Naive thymus-derived CD8-positive, alpha-beta T cell (primary cell): ENCODE results near the gene CLCF1. TPM values are rescaled to one million over a fixed set of nuclear protein-coding genes. Genes with fewer than 3 reads are reported as not detected.

Experiments used
- ATAC-seq, 2 donors: fragments of 150-1000 bp; cut with Tn5 transposase in 1 of 2; sonication (Bioruptor Pico), chemical (Tn5 transposase) in 1 of 2; 1 replicate in 1 of 2; 2 replicates in 1 of 2; pipeline ENCODE4 v1.10.0; 2021; ENCODE audit warnings: mild to moderate bottlenecking in 2 of 2, moderate library complexity in 2 of 2
- POLR2A ChIA-PET: fragments of 350-600 bp; sonication (Branson Sonifier 250); formaldehyde crosslinking; loops from one replicate; lab custom pipeline; 2021; ENCODE audit warnings: antibody characterized with exemption; lab: Charles Lee
- DNase-seq, 10 donors: peaks; one replicate each; pipeline versions ENCODE4 v3.0.0 to v3.0.0-alpha.2; 2020 to 2022
- H3K27ac Mint-ChIP-seq, 10 donors: one replicate each; pipeline ENCODE4 v1.8.0; 2020 to 2022; ENCODE audit warnings: mild to moderate bottlenecking in 10 of 10, mixed read lengths in 10 of 10, moderate library complexity in 4 of 10, inconsistent platforms in 1 of 10
- H3K27me3 Mint-ChIP-seq, 5 donors: one replicate each; pipeline ENCODE4 v1.8.0; 2021 to 2022; ENCODE audit warnings: mixed read lengths in 5 of 5
- H3K36me3 Mint-ChIP-seq, 3 donors: one replicate each; pipeline ENCODE4 v1.8.0; 2020 to 2022; ENCODE audit warnings: mixed read lengths in 3 of 3, mild to moderate bottlenecking in 2 of 3, inconsistent platforms in 1 of 3
- H3K4me1 Mint-ChIP-seq, 4 donors: one replicate each; pipeline ENCODE4 v1.8.0; 2021 to 2022; ENCODE audit warnings: mixed read lengths in 4 of 4
- H3K4me3 Mint-ChIP-seq, 10 donors: one replicate each; pipeline ENCODE4 v1.8.0; 2020 to 2022; ENCODE audit warnings: mild to moderate bottlenecking in 10 of 10, mixed read lengths in 10 of 10, moderate library complexity in 6 of 10, inconsistent platforms in 1 of 10
- H3K9me3 Mint-ChIP-seq, 9 donors: one replicate each; pipeline ENCODE4 v1.8.0; 2020 to 2022; ENCODE audit warnings: mixed read lengths in 9 of 9, mild to moderate bottlenecking in 3 of 9, inconsistent platforms in 1 of 9, moderate library complexity in 1 of 9
- polyA plus RNA-seq, 3 donors: library from polyadenylated mRNA; unstranded; fragments of 300-500 nt; fragmentation: Illumina TruSeq; gene quantifications; one replicate each; pipeline ENCODE4 v1.2.3, GENCODE V29; 2021
- total RNA-seq, 8 experiments: library from RNA in 2 of 8; stranded (reverse) in 2 of 8; gene quantifications; one replicate each; pipeline ENCODE4 v1.2.3 and lab custom pipeline; 2021 to 2026

The CLCF1 gene
- total RNA-seq (1 to 10 TPM; 1.1 to 1.5 TPM), polyA plus RNA-seq (under 1 TPM in 1 of 3 donors, not detected in 2; 0.58 TPM), total RNA-seq (lab: John Stamatoyannopoulos, UW) (0 to 0.36 (median 0.20) reads per million in 6 experiments)

- POLR2A ChIA-PET: interaction anchor here (0.6 to 24.1 kb wide), 10 partner anchors 9 to 134 kb away, joined by 3 to 493 read pairs (median 6); partner anchors contain the start of genes CDK2AP2, POLD4 and RAD9A
- H3K27ac Mint-ChIP-seq: peak within 1 kb of the TSS; percentile 81 to 95 (median 87)
- peak; percentile 20 to 35 for ATAC-seq
Observed at GRCh38 chr11:67372993-67373647, at the start of gene CLCF1. Gene CLCF1 (minus strand): TSS chr11:67373598. CDS start chr11:67373539, 59 bp downstream.

GRCh38 chr11:67422891-67423290 lies 49.5 kb upstream of the CLCF1 start:
- H3K4me3 Mint-ChIP-seq: peak overlapping the region in 4 of 10 donors; percentile 2 to 52 (median 30)
- H3K36me3 Mint-ChIP-seq: peaks cover 0 to 4% (median 0%) of the 10 kb centered on the region in 3 donors
- POLR2A ChIA-PET: interaction anchor here (1.0 to 31.8 kb wide), 5 partner anchors 3 to 68 kb away, joined by 3 to 2390 read pairs (median 1094); partner anchors contain the start of genes CARNS1, PPP1CA, PTPRCAP and RAD9A
- H3K27ac Mint-ChIP-seq: peak overlapping the region in 5 of 10 donors; percentile 16 to 69 (median 40)
- no peaks in the 10 kb centered on the region for H3K9me3 Mint-ChIP-seq
- H3K27me3 Mint-ChIP-seq: no peaks in the 10 kb centered on the region
- DNase-seq (no peak), ATAC-seq (no peak)
- H3K4me1 Mint-ChIP-seq: peaks cover 14 to 49% (median 47%) of the 10 kb centered on the region in 4 donors

More at GRCh38 chr11:67372993-67373647, at the start of gene CLCF1:
- Mint-ChIP-seq H3K36me3 (no peaks in the 10 kb centered on the region), H3K4me1 (peaks cover 32 to 54% (median 50%) of the 10 kb centered on the region in 4 donors), H3K27me3 (peaks cover 0 to 8% (median 0%) of the 10 kb centered on the region in 5 donors), H3K9me3 (no peaks in the 10 kb centered on the region), H3K4me3 (peak within 1 kb of the TSS; percentile 82 to 97 (median 92))
- DNase-seq: peak in 1 of 10 donors; percentile 31

DNA sequence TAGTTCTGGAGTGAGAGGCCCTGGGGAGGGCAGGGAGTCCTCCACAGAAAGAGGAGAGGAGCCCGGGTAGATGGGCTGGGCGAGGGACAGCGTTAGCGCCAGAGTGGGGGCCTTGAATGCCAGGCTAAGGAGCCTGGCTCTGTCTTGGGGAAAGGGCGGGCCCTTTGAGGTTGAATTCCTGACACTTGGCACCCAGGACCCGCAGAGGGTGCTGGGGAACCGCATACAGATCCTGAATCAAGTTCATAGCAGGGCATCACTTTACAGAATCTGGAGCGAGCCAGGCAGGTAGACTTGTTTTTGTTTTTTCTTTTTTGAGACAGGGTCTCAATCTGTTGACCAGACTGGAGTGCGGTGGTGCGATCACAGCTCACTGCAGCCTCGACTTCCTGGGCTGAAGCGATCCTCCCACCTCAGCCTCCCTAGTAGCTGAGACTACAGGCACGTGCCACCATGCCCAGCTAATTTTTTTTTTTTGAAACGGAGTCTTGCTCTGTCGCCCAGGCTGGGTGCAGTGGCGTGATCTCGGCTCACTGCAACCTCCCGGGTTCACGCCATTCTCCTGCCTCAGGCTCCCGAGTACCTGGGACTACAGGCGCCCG lies 48.1 kb upstream of the CLCF1 start:
- ATAC-seq: no peak
- Mint-ChIP-seq H3K27me3 (no peaks in the 10 kb centered on the region), H3K9me3 (no peaks in the 10 kb centered on the region), H3K4me1 (peaks cover 17 to 60% (median 52%) of the 10 kb centered on the region in 4 donors), H3K36me3 (peaks cover 0 to 4% (median 0%) of the 10 kb centered on the region in 3 donors), H3K27ac (peak overlapping the region; percentile 80 to 95 (median 90)), H3K4me3 (peak overlapping the region; percentile 52 to 85 (median 70))
- POLR2A ChIA-PET: interaction anchor here (0.7 to 31.8 kb wide), 10 partner anchors 9 to 86 kb away, joined by 4 to 2390 read pairs (median 57); partner anchors contain the start of genes AIP, CDK2AP2, CORO1B and POLD4
- DNase-seq: no peak

DNA sequence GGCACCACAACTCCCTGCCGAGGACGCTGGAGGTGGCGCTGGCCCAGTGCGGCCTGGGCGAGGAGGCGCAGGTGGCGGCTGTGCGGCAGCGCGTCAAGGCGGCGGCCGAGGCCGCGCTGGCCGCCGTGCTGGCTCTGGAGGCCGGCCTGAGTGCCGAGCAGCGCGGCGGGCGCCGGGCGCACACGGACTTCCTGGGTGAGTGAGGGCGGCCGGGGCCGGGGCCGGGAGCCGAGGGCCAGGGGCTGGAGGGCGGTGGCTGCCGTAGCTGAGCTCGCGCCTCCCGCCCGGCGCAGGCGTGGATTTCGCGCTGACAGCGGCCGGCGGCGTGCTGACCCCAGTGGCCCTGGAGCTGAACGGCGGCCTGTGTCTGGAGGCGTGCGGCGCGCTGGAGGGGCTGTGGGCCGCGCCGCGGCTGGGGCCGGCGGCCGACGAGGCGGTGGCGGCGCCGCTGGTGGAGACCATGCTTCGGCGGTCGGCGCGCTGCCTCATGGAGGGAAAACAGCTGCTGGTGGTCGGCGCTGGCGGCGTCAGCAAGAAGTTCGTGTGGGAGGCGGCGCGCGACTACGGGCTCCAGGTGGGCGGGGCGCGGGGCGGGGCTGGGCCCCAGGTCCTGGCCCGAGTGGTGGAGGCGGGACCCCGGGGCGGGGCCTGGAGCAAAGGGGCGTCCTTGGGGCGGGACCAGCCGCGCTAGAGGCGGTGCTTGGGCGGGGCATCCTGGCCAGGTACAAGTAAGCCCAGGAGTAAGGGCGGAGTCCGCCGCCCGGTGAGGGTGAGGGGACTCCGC lies 47.4 kb upstream of the CLCF1 start:
- POLR2A ChIA-PET: interaction anchor here (0.6 to 31.8 kb wide), 15 partner anchors 9 to 150 kb away, joined by 3 to 2390 read pairs (median 40); partner anchors contain the start of genes AIP, CDK2AP2, CORO1B and PITPNM1
- Mint-ChIP-seq H3K27me3 (no peaks in the 10 kb centered on the region), H3K27ac (peak overlapping the region; percentile 80 to 100 (median 93)), H3K4me1 (peaks cover 23 to 66% (median 58%) of the 10 kb centered on the region in 4 donors), H3K9me3 (no peaks in the 10 kb centered on the region), H3K4me3 (peak overlapping the region; percentile 76 to 94 (median 86)), H3K36me3 (peaks cover 0 to 4% (median 0%) of the 10 kb centered on the region in 3 donors)
- ATAC-seq: peak; percentile 64 to 76
- DNase-seq: peak; percentile 97 to 100 (median 99)

GRCh38 chr11:67420147-67420645 lies 46.8 kb upstream of the CLCF1 start:
- H3K27ac Mint-ChIP-seq: peak overlapping the region; percentile 85 to 100 (median 93)
- H3K36me3 Mint-ChIP-seq: peaks cover 0 to 4% (median 0%) of the 10 kb centered on the region in 3 donors
- H3K9me3 Mint-ChIP-seq: no peaks in the 10 kb centered on the region
- POLR2A ChIA-PET: interaction anchor here (0.6 to 31.8 kb wide), 14 partner anchors 8 to 149 kb away, joined by 3 to 2390 read pairs (median 44); partner anchors contain the start of genes AIP, CORO1B, PITPNM1 and POLD4
- DNase-seq (peak in 1 of 10 donors; percentile 23), ATAC-seq (no peak)
- peaks cover 22 to 68% (median 57%) of the 10 kb centered on the region in 4 donors for H3K4me1 Mint-ChIP-seq
- peak overlapping the region; percentile 76 to 94 (median 86) for H3K4me3 Mint-ChIP-seq
- no peaks in the 10 kb centered on the region for H3K27me3 Mint-ChIP-seq

DNA sequence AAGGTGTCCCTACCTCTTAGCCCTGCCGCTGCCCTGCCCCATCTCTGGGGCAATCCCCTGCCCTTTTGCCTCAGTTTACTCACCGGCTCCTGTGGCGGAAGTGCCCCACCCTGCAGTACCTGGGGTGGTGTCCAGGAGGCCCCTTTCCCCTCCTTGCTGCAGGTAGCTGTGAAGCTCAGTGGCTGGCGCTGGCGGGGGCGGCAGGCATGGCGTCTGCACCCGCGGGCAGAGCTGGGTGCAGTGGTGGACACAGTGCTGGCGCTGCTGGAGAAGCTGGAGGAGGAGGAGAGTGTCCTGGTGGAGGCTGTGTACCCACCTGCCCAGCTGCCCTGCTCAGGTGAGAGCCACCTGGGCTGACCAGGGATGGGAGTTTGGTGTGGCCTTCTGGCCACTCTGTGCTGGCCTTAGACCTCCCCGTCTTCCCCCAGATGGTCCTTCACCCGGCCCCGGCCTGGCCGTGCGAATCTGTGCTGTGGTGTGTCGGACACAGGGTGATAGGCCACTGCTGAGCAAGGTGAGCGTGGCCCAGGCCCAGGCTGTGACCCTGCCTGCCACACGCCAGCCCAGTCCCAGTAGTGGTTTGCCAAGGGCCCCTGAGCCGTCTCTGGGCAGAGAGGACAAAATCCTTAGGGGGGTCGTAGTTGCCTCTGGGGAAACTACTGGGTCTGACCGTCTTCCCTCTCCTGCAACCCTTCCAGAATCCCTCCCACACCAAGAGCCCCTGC lies 46.1 kb upstream of the CLCF1 start:
- Mint-ChIP-seq H3K4me3 (peak overlapping the region; percentile 76 to 94 (median 86)), H3K4me1 (peaks cover 21 to 68% (median 61%) of the 10 kb centered on the region in 4 donors)
- no peak for ATAC-seq

DNA sequence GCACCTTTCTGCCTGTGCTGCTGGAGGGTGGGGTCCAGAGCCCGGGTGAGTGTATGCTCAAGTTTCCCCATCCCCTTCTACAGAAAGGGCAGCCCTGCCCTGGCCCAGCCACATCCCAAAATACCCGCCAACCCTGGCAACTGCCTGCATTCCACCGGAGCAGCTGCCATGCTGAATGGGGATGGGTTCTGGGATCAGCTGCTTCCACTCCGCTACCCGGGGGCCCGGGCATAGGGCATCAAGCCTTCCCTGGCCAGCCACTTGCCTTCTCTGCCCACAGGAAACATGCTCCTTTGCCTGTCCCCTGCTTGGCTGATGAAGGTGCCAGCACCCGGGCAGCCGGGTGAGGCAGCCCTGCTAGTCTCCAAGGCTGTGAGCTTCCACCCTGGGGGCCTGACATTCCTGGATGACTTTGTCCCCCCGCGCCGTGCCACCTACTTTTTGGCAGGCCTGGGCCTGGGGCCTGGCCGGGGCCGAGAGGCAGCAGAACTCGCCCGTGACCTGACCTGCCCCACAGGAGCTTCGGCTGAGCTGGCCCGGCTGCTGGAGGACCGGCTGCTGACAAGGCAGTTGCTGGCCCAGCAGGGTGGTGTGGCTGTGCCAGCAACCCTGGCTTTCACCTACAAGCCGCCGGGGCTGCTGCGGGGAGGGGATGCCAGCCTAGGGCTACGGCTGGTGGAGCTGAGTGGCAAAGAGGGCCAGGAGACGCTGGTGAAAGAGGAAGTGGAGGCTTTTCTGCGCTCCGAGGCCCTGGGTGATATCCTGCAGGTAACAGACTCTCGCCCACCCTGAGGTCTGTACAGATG lies 45.3 kb upstream of the CLCF1 start:
- POLR2A ChIA-PET: interaction anchor here (0.9 to 31.8 kb wide), 24 partner anchors 7 to 802 kb away, joined by 3 to 2390 read pairs (median 6); partner anchors contain the start of genes AIP, ANKRD13D, CLCF1 and CORO1B
- Mint-ChIP-seq H3K4me1 (peaks cover 21 to 72% (median 64%) of the 10 kb centered on the region in 4 donors), H3K9me3 (no peaks in the 10 kb centered on the region), H3K27me3 (no peaks in the 10 kb centered on the region), H3K36me3 (peaks cover 0 to 2% (median 0%) of the 10 kb centered on the region in 3 donors), H3K27ac (peak overlapping the region; percentile 86 to 100 (median 94)), H3K4me3 (peak overlapping the region; percentile 76 to 94 (median 86))
- DNase-seq: peak in 7 of 10 donors; percentile 49 to 83 (median 65)
- peak; percentile 12 to 19 for ATAC-seq

More for the DNA sequence above, 46.1 kb upstream of the CLCF1 start:
- peaks cover 0 to 3% (median 0%) of the 10 kb centered on the region in 3 donors for H3K36me3 Mint-ChIP-seq
- H3K27me3 Mint-ChIP-seq: no peaks in the 10 kb centered on the region
- DNase-seq: no peak
- peak overlapping the region; percentile 86 to 100 (median 94) for H3K27ac Mint-ChIP-seq
- no peaks in the 10 kb centered on the region for H3K9me3 Mint-ChIP-seq
- POLR2A ChIA-PET: interaction anchor here (0.7 to 31.8 kb wide), 20 partner anchors 7 to 149 kb away, joined by 3 to 2390 read pairs (median 8); partner anchors contain the start of genes AIP, ANKRD13D, CLCF1 and CORO1B

DNA sequence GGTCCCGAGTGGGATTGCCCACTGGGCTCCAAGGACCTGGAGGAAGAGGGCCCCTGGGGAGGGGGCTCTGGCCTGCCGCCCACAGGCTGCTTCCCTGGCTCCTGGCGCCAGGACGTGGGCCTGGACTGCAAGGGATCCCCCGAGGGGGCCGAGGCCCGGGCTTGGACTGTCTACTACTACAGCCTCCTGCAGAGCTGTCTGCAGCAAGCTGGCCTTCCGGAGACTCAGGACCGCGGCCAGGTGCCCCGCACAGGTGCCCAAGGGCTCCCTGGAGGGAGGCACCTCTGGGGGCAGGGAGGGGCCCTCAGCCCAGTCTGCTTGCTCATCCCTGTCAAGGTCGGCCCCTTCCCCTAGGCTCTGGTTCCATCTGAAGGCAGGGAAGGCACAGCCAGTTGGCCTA lies 44.0 kb upstream of the CLCF1 start:
- POLR2A ChIA-PET: interaction anchor here (0.8 to 31.8 kb wide), 18 partner anchors 15 to 801 kb away, joined by 3 to 2390 read pairs (median 6); partner anchors contain the start of genes AIP, CLCF1, CORO1B and PITPNM1
- ATAC-seq (no peak), DNase-seq (no peak)
- Mint-ChIP-seq H3K4me1 (peaks cover 26 to 78% (median 67%) of the 10 kb centered on the region in 4 donors), H3K4me3 (peak overlapping the region; percentile 76 to 95 (median 89)), H3K27me3 (no peaks in the 10 kb centered on the region), H3K27ac (peak overlapping the region; percentile 86 to 100 (median 95)), H3K36me3 (peaks cover 0 to 2% (median 0%) of the 10 kb centered on the region in 3 donors), H3K9me3 (no peaks in the 10 kb centered on the region)

DNA sequence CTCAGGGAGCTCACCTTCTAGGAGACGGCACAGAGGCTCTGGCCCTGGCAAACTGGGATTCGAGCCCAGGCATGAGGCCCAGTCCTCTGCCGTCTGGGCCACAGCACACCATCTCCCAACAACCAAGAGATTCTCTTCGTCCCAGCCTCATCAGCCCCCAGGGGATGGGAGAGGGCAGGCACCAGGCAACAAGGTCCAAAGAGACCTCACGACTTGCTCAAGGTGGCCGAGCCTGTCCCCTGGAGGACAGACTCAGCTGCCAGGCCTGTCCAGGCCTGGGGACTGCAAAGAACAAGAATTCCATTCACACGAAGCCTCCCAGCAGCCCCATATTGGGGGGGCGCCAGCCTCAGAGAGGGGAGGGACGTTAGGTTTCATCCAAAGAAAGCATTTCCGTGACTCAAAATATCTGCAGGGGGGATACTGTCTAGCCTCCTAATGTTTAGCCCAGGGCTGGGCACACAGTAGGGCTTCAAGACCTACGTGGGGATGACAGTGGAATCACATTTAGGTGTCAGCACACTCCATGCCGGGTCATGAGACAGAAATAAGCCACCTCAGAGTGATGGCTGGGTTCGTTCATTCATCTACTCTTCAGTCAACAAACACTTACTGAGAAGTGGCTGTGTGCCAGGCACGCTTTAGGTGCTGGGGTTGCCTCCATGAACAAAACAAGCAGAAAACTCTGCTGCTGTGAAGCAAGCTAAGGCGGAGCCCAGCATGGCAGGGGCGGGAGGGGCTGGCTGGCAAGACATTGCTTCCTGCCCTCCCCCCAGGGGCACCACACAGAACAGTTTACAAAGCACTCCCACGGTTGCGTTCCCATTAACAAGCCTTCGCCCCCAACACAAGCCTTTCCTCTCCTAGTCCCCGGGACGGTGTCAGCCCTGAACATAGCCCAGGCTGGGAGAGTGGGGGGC lies 43.3 kb upstream of the CLCF1 start:
- peaks cover 30 to 83% (median 74%) of the 10 kb centered on the region in 4 donors for H3K4me1 Mint-ChIP-seq
- no peaks in the 10 kb centered on the region for H3K27me3 Mint-ChIP-seq
- peak; percentile 80 to 96 (median 89) for DNase-seq
- H3K36me3 Mint-ChIP-seq: peaks cover 0 to 2% (median 0%) of the 10 kb centered on the region in 3 donors
- peak overlapping the region; percentile 83 to 100 (median 98) for H3K27ac Mint-ChIP-seq
- POLR2A ChIA-PET: interaction anchor here (0.9 to 31.8 kb wide), 14 partner anchors 16 to 91 kb away, joined by 3 to 2390 read pairs (median 24); partner anchors contain the start of genes AIP, CORO1B, PITPNM1 and POLD4
- H3K9me3 Mint-ChIP-seq: no peaks in the 10 kb centered on the region
- peak; percentile 61 to 68 for ATAC-seq
- H3K4me3 Mint-ChIP-seq: peak overlapping the region; percentile 76 to 96 (median 92)
